Medulla oblongata (tissue), 1 donor: ENCODE data around the gene C6orf52.
"Not testable (repeated sequence)": the region's sequence is repeated elsewhere in the genome, so short reads cannot be mapped to it uniquely, and the experiment has no call there.

Experiments used
- DNase-seq: peaks from one replicate; pipeline ENCODE4 v3.0.0-alpha.2; 2015; ENCODE audit errors: extremely low spot score

The C6orf52 gene

GRCh38 chr6:10696655-10697054, 2.2 kb upstream of the C6orf52 start:
- DNase-seq: no peak

GRCh38 chr6:10695086-10695657, 756 bp upstream of the C6orf52 start:
- no peak for DNase-seq

DNA sequence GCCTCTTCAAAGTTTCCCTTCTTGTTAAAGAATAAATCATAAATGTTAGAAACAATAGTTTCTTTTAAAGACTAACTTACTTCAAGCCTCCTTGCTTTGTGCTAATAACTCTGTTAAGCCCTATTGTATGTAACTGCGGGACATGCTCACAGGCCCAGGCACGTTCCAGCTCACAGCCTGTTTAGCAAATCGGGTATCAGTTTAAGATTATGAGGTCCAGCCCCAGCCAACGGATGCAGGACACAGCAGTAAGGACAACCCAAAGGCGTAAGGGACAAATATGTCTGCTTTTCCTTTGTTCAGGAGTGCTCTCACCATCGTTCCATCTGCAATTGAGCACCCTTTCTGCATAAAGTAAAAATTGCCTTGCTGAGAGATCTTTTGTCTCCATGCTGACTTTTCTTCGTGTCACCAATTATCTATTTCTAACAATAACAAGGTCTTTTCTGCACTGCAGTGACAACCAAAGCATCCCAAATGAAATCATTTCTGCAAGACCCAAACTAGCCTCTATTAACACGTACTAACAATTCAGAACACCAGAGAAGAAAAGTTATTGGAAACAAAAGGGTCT, 1.4 kb downstream of the C6orf52 start:
- no peak for DNase-seq

DNA sequence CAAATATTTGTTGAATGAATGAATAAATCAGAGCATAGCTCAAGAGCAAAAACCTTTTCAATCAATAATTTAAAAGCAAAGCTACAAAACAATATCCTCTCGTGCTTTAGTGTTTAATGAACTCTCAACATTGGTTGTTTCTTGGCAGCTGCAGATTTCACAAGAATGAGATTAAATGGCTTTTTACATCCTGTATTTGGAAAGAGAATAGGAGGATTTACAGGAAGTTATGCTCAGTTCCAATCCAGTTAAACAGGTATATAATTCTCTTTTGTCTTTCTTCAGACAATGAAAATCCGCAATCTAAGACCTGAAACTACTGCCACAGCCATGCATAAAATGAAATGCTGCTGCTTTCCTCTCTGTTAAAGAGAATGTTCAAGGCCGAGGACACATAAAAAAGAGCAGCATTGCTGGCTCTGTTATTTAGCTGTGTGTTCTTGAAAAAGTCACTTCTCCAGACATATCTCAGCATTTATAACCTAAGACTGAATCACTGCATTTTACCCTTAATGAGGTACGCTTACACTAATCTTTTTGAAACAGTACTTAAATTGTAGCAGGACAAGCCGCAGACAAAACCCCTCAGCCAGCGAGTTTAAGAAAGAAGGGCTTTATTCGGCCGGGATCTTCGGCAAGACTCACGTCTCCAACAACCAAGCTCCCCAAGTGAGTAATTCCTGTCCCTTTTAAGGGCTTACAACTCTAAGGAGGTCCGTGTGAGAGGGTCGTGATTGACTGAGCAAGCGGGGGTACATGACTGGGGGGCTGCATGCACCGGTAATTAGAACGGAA, 3.6 kb downstream of the C6orf52 start:
- DNase-seq: no peak

DNA sequence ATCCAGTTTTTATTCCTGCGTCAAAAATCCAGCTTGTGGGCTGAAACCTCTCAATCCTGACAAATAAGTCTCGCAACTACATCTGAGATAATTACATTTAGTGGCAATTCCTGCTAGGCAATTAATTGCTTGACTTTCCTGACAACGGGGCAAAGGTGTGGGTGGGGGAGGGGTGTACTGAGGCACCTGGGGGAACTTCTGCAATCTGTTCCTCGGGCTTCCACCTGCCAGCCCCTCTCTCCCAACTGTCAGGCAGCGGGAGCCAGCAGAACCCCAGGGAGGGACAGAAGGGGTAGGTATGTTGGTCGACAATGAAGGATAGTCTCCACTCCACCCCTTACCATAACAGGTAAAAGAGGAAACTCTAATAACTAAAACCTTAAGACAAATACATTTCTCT, 6.8 kb downstream of the C6orf52 start:
- no peak for DNase-seq

DNA sequence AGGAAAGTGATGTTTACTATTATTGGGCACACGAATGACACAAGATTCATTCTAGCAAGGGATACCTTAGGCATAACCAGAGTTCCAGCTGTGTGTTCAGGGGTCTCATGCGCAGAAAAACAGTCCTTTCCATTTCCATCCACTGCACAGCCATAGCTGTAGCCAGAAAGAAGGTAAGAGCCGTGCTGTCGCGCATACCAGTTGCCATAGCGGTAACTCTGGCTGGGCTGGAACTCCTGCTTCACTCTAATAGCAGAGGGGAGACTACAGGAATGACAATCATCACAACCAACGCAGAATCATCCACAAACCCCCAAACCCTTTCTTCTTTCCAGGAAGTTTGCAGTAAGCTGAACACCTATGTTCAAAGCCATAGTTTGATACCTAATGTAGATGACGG, 7.5 kb downstream of the C6orf52 start:
- DNase-seq: no peak

DNA sequence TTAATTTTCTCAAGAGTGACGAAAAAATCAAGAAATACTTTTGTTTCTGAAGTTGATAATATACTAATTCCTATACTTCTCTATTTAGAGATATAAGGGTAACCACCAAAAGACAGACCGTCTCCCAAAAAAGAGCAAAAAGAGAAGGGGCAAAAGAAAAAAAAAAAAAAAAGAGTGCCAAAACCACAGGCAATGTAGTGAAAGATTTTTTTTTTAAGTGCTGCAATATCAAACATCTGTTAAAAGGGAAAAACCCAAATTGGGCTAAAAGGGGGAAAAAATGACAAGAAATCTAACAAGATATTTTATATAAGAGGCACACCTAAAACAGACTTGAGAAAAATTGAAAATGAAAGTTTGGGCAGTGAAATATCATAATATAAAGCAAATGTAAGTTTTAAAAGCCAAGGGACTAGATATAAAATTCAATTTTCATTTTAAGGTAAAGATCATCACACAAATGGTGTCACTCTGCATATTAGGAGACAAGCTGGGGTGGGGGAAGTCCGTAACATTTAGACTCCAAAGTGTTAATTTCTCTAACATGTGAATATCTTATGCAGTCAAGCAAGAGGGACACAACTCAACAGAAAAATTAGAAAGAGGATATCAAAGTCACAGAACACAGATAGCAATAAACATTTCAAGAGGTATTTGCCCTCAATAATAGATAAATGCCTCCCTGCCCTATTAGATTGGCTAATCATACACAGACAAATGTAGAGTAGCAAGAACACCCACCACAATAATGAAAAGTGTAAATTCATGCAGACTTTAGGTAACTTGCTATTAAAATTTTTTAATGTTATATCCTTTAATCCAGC, 9.1 kb downstream of the C6orf52 start:
- no peak for DNase-seq

DNA sequence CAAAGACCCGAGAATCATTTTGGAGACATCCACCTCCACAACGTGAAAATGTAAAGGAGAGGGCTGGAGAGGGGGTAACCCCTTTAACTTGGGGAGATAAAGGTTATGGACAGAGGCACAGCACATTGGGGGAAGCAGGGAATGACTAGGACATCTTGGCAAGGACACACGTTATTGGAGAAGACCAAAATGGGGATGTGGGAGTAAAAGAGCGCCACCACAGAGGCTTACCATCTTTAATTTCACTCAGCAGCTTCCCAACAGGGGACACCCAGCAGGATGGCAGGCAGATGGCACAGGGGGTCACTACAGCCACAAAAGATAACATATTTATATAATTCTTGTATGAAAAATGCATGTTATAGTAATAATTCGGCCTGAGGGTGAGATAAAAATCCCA, 9.8 kb downstream of the C6orf52 start:
- DNase-seq: no peak

DNA sequence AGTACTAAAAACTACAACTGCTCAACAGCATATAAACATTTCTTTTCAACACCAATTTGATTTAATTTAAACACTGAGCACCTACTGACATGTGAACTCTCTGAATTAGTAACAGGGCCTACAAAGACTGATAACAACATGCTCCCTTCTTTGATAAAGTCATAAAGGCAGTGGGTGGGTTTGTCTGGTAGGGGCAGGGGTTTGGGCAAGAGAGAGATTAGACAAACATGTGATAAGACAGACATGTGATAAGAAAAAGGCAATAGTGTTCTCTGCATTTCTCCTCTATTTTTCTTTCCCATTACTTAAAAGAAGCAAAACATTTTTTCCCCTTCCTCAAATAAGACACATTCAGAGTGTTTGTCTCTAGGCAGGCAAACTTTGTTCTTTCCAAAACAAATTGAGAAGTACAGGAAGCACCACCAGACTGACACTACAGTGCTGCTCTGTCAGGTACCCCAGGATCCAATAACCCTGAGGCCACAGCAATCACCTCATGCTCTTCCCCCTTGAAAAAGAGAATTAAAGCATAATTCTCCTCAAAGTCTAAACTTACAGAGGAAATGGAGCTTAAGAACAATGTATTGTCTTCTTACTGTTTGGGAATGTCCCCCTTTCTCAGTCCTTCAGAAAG, 11.9 kb downstream of the C6orf52 start:
- DNase-seq: no peak

GRCh38 chr6:10681795-10682194, 12.6 kb downstream of the C6orf52 start:
- no peak for DNase-seq

GRCh38 chr6:10678456-10678855, 16.0 kb downstream of the C6orf52 start:
- no peak for DNase-seq

DNA sequence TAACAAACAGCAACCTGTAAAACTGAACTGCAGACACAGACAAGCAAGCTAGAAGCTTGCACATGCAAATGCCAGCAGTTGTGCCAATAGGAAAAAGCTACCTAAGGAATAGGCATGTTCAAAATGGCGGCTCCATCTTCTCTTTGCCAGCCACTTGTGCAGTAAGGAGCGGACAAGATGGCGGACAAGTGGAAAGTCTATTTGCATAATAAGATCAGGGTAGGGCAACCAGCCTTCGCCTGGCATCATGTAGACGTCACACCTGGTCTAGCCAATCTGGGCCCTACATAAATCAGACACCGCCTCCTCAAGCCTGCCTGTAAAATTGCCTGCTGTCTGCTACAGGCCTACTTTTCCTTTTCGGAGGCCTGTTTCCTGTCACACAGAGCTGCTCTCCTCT, 18.0 kb downstream of the C6orf52 start:
- DNase-seq: no peak

DNA sequence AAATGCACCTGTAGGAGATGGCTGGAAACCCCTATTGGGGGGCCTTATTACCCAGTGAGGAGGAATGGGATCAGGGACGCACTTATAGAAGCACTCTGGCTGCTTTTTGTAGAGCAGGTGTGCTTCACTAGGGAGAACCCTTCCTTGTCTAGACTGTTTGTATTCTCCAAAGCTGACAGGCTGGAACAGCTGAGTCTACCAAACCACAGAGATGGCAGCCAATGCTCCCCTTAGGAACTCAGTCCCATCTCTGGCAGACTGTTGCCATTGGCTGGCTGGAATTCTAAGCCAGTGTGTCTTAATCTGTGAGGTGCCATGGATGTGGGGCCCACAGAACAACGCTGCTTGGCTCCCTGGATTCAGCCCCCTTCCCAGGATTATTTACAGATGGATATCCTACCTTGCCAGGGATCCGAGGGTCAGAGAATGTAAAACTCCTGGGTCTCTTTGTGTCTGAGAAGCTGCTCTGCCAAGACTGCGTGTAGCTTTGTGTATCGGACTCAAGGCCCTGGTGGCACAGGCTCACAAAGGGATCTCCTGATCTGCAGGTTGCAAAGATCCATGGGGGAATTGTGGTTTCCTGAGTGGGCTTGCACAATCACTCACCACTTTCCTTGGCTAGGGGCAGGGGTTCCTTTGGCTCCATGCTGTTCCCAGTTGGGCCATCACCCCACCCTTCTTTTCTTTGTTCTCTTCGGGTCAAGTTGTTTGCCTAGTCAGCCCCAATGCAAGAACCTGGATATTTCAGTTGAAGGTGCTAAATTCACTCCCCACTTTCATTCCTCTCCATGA, 26.1 kb downstream of the C6orf52 start:
- DNase-seq: no peak

GRCh38 chr6:10665595-10665994, 28.8 kb downstream of the C6orf52 start:
- DNase-seq: not testable (repeated sequence)

DNA sequence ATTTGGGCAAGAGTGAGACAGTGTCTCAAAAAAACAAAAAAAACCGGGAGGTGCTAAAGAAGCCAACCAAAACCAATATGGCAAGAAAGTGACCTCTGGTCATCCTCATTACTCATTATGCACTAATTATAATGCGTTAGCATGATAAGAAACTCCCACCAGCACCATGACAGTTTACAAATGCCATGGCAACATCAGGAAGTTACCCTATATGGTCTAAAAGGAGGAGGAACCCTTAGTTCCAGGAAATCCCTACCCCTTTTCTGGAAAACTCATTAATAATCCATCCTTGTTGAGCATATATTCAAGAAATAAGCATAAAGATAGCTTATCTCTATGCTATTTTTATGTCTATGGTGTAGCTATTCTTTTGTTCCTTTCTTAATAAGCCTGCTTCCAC, 31.7 kb downstream of the C6orf52 start:
- no peak for DNase-seq

GRCh38 chr6:10662207-10662606, 32.2 kb downstream of the C6orf52 start:
- no peak for DNase-seq

DNA sequence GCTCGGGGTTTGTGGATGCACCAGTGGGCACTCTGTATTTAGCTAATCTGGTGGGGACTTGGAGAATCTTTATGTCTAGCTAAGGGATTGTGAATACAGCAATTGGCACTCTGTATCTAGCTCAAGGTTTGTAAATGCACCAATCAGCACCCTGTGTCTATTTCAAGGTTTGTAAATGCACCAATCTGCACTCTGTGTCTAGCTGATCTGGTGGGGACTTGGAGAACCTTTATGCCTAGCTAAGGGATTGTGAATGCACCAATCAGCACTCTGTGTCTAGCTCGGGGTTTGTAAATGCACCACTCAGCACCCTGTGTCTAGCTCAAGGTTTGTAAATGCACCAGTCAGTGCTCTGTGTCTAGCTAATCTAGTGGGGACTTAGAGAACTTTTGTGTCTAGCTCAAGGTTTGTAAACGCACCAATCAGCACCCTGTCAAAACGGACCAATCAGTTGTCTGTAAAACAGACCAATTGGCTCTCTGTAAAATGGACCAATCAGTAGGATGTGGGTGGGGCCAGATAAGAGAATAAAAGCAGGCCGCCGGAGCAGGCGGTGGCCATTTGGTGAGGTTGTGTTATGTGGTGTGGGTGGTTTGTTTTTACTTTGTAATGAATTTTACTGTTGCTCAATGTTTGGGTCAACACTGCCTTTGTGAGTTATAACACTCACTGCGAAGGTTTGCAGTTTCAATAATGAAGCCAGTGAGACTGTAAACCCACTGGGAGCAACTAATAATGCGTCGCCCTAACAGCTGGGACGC, 33.8 kb downstream of the C6orf52 start:
- not testable (repeated sequence) for DNase-seq

DNA sequence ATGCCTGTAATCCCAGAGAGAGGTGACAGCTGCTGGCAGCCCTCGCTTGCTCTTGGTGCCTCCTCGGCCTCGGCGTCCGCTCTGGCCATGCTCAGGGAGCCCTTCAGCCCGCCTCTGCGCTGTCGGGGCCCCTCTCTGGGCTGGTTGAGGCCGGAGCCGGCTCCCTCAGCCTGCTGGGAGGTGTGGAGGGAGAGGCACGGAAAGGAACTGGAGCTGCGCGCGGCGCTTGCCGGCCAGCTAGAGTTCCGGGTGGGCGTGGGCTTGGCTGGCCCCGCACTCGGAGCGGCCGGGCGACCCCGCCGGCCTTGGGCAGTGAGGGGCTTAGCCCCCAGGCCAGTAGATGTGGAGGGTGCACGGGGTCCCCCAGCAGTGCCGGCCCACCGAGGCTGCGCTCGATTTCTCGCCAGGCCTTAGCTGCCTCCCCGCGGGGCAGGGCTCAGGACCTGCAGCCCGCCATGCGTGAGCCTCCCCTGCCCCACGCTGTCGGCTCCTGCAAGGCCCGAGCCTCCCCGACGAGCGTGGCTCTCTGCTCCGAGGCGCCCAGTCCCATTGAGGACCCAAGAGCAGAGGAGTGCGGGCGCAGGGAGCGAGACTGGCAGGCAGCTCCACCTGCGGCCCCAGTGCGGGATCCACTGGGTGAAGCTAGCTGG, 34.6 kb downstream of the C6orf52 start:
- DNase-seq: no peak

DNA sequence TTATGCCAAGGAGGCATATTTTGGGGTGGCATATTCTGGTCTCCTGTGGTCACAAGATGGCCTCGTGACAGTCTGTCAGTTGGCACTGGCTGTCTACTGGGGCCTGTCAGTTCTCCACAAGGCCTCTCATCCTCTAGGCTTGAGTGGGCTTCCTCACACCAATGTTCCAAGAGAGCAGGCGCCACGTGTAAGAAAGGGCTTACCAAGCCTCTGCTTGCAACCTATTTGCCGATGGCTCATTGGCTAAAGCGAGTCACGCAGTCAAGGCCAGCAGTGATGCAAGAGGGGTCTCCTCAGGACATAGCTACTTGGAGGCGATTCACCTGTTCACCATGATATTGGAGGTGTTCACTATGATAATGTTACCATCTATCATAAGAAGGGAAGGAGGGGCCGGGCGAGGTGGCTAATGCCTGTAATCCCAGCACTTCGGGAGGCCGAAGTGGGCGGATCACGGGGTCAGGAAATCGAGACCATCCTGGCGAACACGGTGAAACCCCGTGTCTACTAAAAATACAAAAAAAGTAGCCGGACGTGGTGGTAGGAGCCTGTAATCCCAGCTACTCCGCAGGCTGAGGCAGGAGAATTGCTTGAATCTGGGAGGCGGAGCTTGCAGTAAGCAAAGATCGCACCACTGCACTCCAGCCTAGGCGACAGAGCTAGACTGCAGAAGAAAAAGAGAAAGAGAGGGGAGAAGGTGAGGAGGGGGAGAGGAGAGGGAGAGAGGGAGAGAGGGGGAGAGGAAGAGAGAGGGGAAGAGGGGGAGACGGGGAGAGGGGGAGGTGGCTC, 35.3 kb downstream of the C6orf52 start:
- DNase-seq: no peak
